Keratinocyte (primary cell): Measurements from ENCODE around the gene ALLC. TPM values are rescaled to one million over a fixed set of nuclear protein-coding genes. Genes with fewer than 3 reads are reported as not detected.

Experiments
- DNase-seq: peaks from one replicate; pipeline ENCODE4 v3.0.0-alpha.2; 2011; ENCODE audit warnings: low read depth, missing footprints, low spot score
- FAIRE-seq: peaks from 2 replicates; lab custom pipeline; 2011; peaks lifted over from hg19 to GRCh38; lab: Jason Lieb, UNC
- H2AFZ ChIP-seq: 2 replicates; pipeline ENCODE4 v1.6.0; 2012; ENCODE audit warnings: low read length, control low read depth, inconsistent platforms; ENCODE audit not compliant: control insufficient read depth
- H3K27ac ChIP-seq: 2 replicates; pipeline ENCODE4 v1.5.1; 2011; ENCODE audit warnings: low read length; ENCODE audit not compliant: control insufficient read depth, insufficient read depth
- H3K27me3 ChIP-seq: 3 replicates; pipeline ENCODE4 v1.6.0; 2011; ENCODE audit warnings: low read length; ENCODE audit not compliant: control insufficient read depth, insufficient read depth; ENCODE audit errors: extremely low read depth
- H3K36me3 ChIP-seq, 2 experiments: 2 replicates in 1 of 2; 3 replicates in 1 of 2; pipeline ENCODE4 v1.5.1; 2011; ENCODE audit warnings: low read length in 2 of 2, mild to moderate bottlenecking in 1 of 2; ENCODE audit not compliant: control insufficient read depth in 2 of 2, insufficient read depth in 2 of 2; ENCODE audit errors: extremely low read depth in 1 of 2
- H3K4me1 ChIP-seq: 3 replicates; pipeline ENCODE4 v1.5.1; 2011; ENCODE audit warnings: low read length; ENCODE audit not compliant: control insufficient read depth, insufficient read depth; ENCODE audit errors: extremely low read depth
- H3K4me2 ChIP-seq: 3 replicates; pipeline ENCODE4 v1.6.0; 2011; ENCODE audit warnings: low read depth, low read length; ENCODE audit not compliant: control insufficient read depth, insufficient read depth; ENCODE audit errors: extremely low read depth
- H3K4me3 ChIP-seq, 3 experiments: fragments of 200-600 bp in 1 of 3; sonication (generic) in 1 of 3; 2 replicates in 2 of 3; 3 replicates in 1 of 3; pipeline ENCODE4 v1.5.1; 2011 to 2016; ENCODE audit warnings: low read length in 3 of 3, mild to moderate bottlenecking in 3 of 3, control low read depth in 2 of 3, inconsistent platforms in 1 of 3, low read depth in 1 of 3, mixed read lengths in 1 of 3, mixed run types in 1 of 3, moderate library complexity in 1 of 3; ENCODE audit not compliant: control insufficient read depth in 2 of 3, insufficient read depth in 2 of 3; ENCODE audit errors: extremely low read depth in 1 of 3
- H3K79me2 ChIP-seq: 2 replicates; pipeline ENCODE4 v1.6.0; 2012; ENCODE audit warnings: low read length; ENCODE audit not compliant: control insufficient read depth, insufficient read depth
- H3K9ac ChIP-seq: 3 replicates; pipeline ENCODE4 v1.6.0; 2011; ENCODE audit warnings: low read length; ENCODE audit not compliant: control insufficient read depth, insufficient read depth; ENCODE audit errors: extremely low read depth
- H3K9me1 ChIP-seq: 3 replicates; pipeline ENCODE4 v1.6.0; 2011; ENCODE audit warnings: low read length; ENCODE audit not compliant: control insufficient read depth, insufficient read depth; ENCODE audit errors: extremely low read depth
- H3K9me3 ChIP-seq: 2 replicates; pipeline ENCODE4 v1.5.1; 2012; ENCODE audit warnings: low read depth, low read length; ENCODE audit not compliant: control insufficient read depth
- H4K20me1 ChIP-seq: 3 replicates; pipeline ENCODE4 v1.6.0; 2011; ENCODE audit warnings: low read length; ENCODE audit not compliant: control insufficient read depth, insufficient read depth; ENCODE audit errors: extremely low read depth
- CTCF ChIP-seq, 3 experiments: IDR thresholded peaks in 1 of 3; conservative IDR thresholded peaks in 1 of 3; optimal IDR thresholded peaks in 1 of 3; 2 replicates in 2 of 3; 3 replicates in 1 of 3; pipeline versions ENCODE3 to v1.5.1; 2011; ENCODE audit warnings: low read length in 3 of 3, mild to moderate bottlenecking in 3 of 3, moderate library complexity in 2 of 3, control low read depth in 1 of 3, inconsistent platforms in 1 of 3; ENCODE audit not compliant: insufficient read depth in 2 of 3; ENCODE audit errors: extremely low read depth in 1 of 3
- EZH2 ChIP-seq: IDR thresholded peaks from one replicate; pipeline ENCODE4 v1.6.1; 2012; ENCODE audit warnings: inconsistent platforms, mild to moderate bottlenecking, low read length, moderate library complexity
- dilution Hi-C: fragments of 300-500 bp; cut with MboI; formaldehyde crosslinking; loops from one replicate; pipeline ENCODE4 v1.7.0; 2020; ENCODE audit warnings: low sequenced_read_pairs; ENCODE audit not compliant: extremely low pct_ligation_motif_present
- polyA plus RNA-seq, 5 experiments: library from polyadenylated mRNA; depleted of rRNA in 3 of 5; stranded (reverse) in 3 of 5; stranded (forward) in 1 of 5; unstranded in 1 of 5; fragments of >200 nt; gene quantifications; 1 replicate in 1 of 5; 2 replicates in 3 of 5; 3 replicates in 1 of 5; pipeline versions ENCODE4 v1.2.1 to v1.2.3, GENCODE V29; 2011 to 2012; ENCODE audit warnings: missing spikeins in 2 of 5, low read depth in 1 of 5, low replicate concordance in 1 of 5

Gene ALLC
- polyA plus RNA-seq, 1 donor (not counting 4 experiments of a cell fraction or from before 2014, with no cell fraction given): not detected

- TF ChIP-seq EZH2 (no peak), CTCF (optimal IDR thresholded peaks at IDR 0.05 in 1 of 3, IDR thresholded peaks at IDR 0.05 in 1 of 3, conservative IDR thresholded peaks at IDR 0.05 in 1 of 3; ENCODE audit: extremely low read depth in 1 of 3, insufficient read depth in 2 of 3, low read length in 3 of 3) (no peak)
- no peak overlapping the region for H2AFZ ChIP-seq
- H3K9me1 ChIP-seq: no peaks in the 10 kb centered on the region
- no peak overlapping the region for H3K9ac ChIP-seq
- H3K4me1 ChIP-seq: peaks cover 7% of the 10 kb centered on the region
- FAIRE-seq: no peak
- no peak overlapping the region for H3K4me2 ChIP-seq
- no peak overlapping the region for H3K27ac ChIP-seq
- no peaks in the 10 kb centered on the region for H3K27me3 ChIP-seq
- DNase-seq: no peak
- no peak overlapping the region for H3K4me3 ChIP-seq
- H3K9me3 ChIP-seq: no peaks in the 10 kb centered on the region
- H4K20me1 ChIP-seq: no peaks in the 10 kb centered on the region
- dilution Hi-C loops: no loop called here
- no peaks in the 10 kb centered on the region for H3K36me3 ChIP-seq
- H3K79me2 ChIP-seq: no peaks in the 10 kb centered on the region
These were observed 32.8 kb upstream of the ALLC start for GRCh38 chr2:3625186-3625585.

- dilution Hi-C loops: no loop called here
These were observed 31.7 kb upstream of the ALLC start for GRCh38 chr2:3626118-3626811.

More at GRCh38 chr2:3626118-3626811, 31.7 kb upstream of the ALLC start:
- no peak overlapping the region for H3K4me2 ChIP-seq
- H2AFZ ChIP-seq: no peak overlapping the region
- no peaks in the 10 kb centered on the region for H3K27me3 ChIP-seq
- H3K36me3 ChIP-seq: no peaks in the 10 kb centered on the region
- TF ChIP-seq EZH2 (no peak), CTCF (optimal IDR thresholded peaks at IDR 0.05 in 1 of 3, IDR thresholded peaks at IDR 0.05 in 1 of 3, conservative IDR thresholded peaks at IDR 0.05 in 1 of 3; ENCODE audit: extremely low read depth in 1 of 3, insufficient read depth in 2 of 3, low read length in 3 of 3) (no peak)
- H3K27ac ChIP-seq: no peak overlapping the region
- H3K9me3 ChIP-seq: no peaks in the 10 kb centered on the region
- no peaks in the 10 kb centered on the region for H4K20me1 ChIP-seq
- no peak overlapping the region for H3K4me3 ChIP-seq
- H3K9ac ChIP-seq: no peak overlapping the region
- no peak for FAIRE-seq
- DNase-seq: no peak
- no peaks in the 10 kb centered on the region for H3K9me1 ChIP-seq
- H3K4me1 ChIP-seq: no peaks in the 10 kb centered on the region
- H3K79me2 ChIP-seq: no peaks in the 10 kb centered on the region
